Right lobe of liver (tissue), 6 donors: Measurements from ENCODE around the gene FBXL17. TPM values are rescaled to one million over a fixed set of nuclear protein-coding genes. Genes with fewer than 3 reads are reported as not detected.

Experiments
- ATAC-seq, 4 donors: fragments of 200-7000 bp; cut with Tn5 transposase; one replicate each; pipeline ENCODE4 v1.9.1; 2020; ENCODE audit warnings: mild to moderate bottlenecking in 4 of 4, moderate library complexity in 4 of 4
- DNase-seq, 3 donors: peaks; one replicate each; pipeline ENCODE4 v3.0.0-alpha.2; 2020
- H3K27ac ChIP-seq, 3 donors: fragments of 200-600 bp; one replicate each; pipeline ENCODE4 v1.8.0; 2022
- H3K27me3 ChIP-seq, 2 donors: fragments of 200-600 bp; one replicate each; pipeline ENCODE4 v1.8.0; 2022
- H3K36me3 ChIP-seq, 4 donors: fragments of 200-600 bp; sonication (generic) in 1 of 4; one replicate each; pipeline versions ENCODE4 v1.5.1 to v1.8.0; 2017 to 2022; ENCODE audit warnings: control low read depth in 1 of 4
- H3K4me1 ChIP-seq, 4 donors: fragments of 200-600 bp; sonication (generic) in 1 of 4; one replicate each; pipeline versions ENCODE4 v1.5.1 to v1.8.0; 2017 to 2022; ENCODE audit warnings: control low read depth in 1 of 4
- H3K4me3 ChIP-seq, 3 donors: fragments of 200-600 bp; one replicate each; pipeline ENCODE4 v1.8.0; 2022
- H3K9me3 ChIP-seq, 4 donors: fragments of 200-600 bp; sonication (generic) in 1 of 4; one replicate each; pipeline versions ENCODE4 v1.5.1 to v1.8.0; 2017 to 2022; ENCODE audit warnings: control low read depth in 1 of 4
- CTCF ChIP-seq, 4 donors: fragments of 200-600 bp in 3 of 4; fragments of 450-650 bp in 1 of 4; IDR thresholded peaks; one replicate each; pipeline versions ENCODE4 v1.5.1 to v1.8.0; 2016 to 2022; ENCODE audit warnings: antibody characterized with exemption in 4 of 4, mild to moderate bottlenecking in 2 of 4
- POLR2A ChIP-seq: fragments of 450-650 bp; IDR thresholded peaks from one replicate; pipeline ENCODE4 v1.6.1; 2017; ENCODE audit warnings: antibody characterized with exemption, mild to moderate bottlenecking
- WGBS: methylation state at CpG from one replicate; pipeline ENCODE4 v1.1.6; 2018; ENCODE audit warnings: low coverage, low lambda C conversion rate; ENCODE audit not compliant: insufficient coverage; ENCODE audit errors: missing lambda C conversion rate; 5-methylcytosine and 5-hydroxymethylcytosine counted together
- intact Hi-C, 2 donors: fragments of 100-400 bp; cut with DNase I; formaldehyde crosslinking; loops; one replicate each; pipeline versions ENCODE4 v1.11.2 to v1.14.1; 2022
- total RNA-seq, 6 experiments: library from RNA; depleted of rRNA in 2 of 6; stranded (reverse); fragments of >200 nt in 2 of 6; fragmentation: NEBNext Ultra II Directional in 3 of 6; extraction: Animal tissue kit (Norgen Biotek cat#: 25700) in 3 of 6; gene quantifications; one replicate each; pipeline versions ENCODE4 v1.1.0 to v1.2.4, GENCODE V29; 2016 to 2023
- donor health status: DM: no; HTN: yes; CAD: no.
- donor health status: DM: no; HTN: no; CAD: no.
- donor health status: DM: no; HTN: no; CAD: no.
- donor health status: DM: no; HTN: yes; CAD: no.
- donor health status: DM: no; HTN: yes; CAD: no.

FBXL17 gene
- total RNA-seq, 6 experiments from 2014 or later, result 7.7 to 10.6 (median 9.1) TPM

- no peak for ATAC-seq
- WGBS, result 80% methylated on average over 2 of the region's 2 CpGs
- TF ChIP-seq POLR2A (no peak), CTCF (IDR thresholded peaks at IDR 0.05) (no peak)
- no peak for DNase-seq
- H3K4me3 ChIP-seq, result no peak overlapping the region
- H3K27ac ChIP-seq, result no peak overlapping the region
- H3K4me1 ChIP-seq, result no peaks in the 10 kb centered on the region
- H3K9me3 ChIP-seq, result no peaks in the 10 kb centered on the region
- H3K27me3 ChIP-seq, result no peaks in the 10 kb centered on the region
- no peaks in the 10 kb centered on the region for H3K36me3 ChIP-seq
- intact Hi-C loops, result no loop called here
Measured at GRCh38 chr5:107945061-107945460, 436.8 kb downstream of the FBXL17 start.

GRCh38 chr5:107943923-107944322 lies 438.0 kb downstream of the FBXL17 start:
- H3K4me3 ChIP-seq, result no peak overlapping the region
- no peaks in the 10 kb centered on the region for H3K4me1 ChIP-seq
- no peaks in the 10 kb centered on the region for H3K27me3 ChIP-seq
- TF ChIP-seq POLR2A, result no peak
- no peak for TF ChIP-seq CTCF (IDR thresholded peaks at IDR 0.05)
- intact Hi-C loops, result no loop called here
- ATAC-seq (no peak), DNase-seq (no peak)
- H3K9me3 ChIP-seq, result no peaks in the 10 kb centered on the region
- no peaks in the 10 kb centered on the region for H3K36me3 ChIP-seq
- no peak overlapping the region for H3K27ac ChIP-seq

GRCh38 chr5:107941036-107941435 lies 440.9 kb downstream of the FBXL17 start:
- intact Hi-C loops, result no loop called here
- no peak for TF ChIP-seq POLR2A
- no peak for TF ChIP-seq CTCF (IDR thresholded peaks at IDR 0.05)
- Histone ChIP-seq H3K27ac (no peak overlapping the region), H3K27me3 (no peaks in the 10 kb centered on the region), H3K4me1 (no peaks in the 10 kb centered on the region), H3K9me3 (no peaks in the 10 kb centered on the region), H3K4me3 (no peak overlapping the region), H3K36me3 (no peaks in the 10 kb centered on the region)
- 90% methylated on average over 2 of the region's 2 CpGs for WGBS
- DNase-seq (no peak), ATAC-seq (no peak)

- ATAC-seq (no peak), DNase-seq (no peak)
- Histone ChIP-seq H3K4me3 (no peak overlapping the region), H3K27me3 (no peaks in the 10 kb centered on the region), H3K27ac (no peak overlapping the region), H3K36me3 (no peaks in the 10 kb centered on the region), H3K4me1 (no peaks in the 10 kb centered on the region), H3K9me3 (no peaks in the 10 kb centered on the region)
- WGBS, result 80% methylated on average over 8 of the region's 8 CpGs
- intact Hi-C loops, result no loop called here
- TF ChIP-seq POLR2A (no peak), CTCF (IDR thresholded peaks at IDR 0.05) (no peak)
Measured at GRCh38 chr5:107937651-107938355, 444.1 kb downstream of the FBXL17 start.

DNA sequence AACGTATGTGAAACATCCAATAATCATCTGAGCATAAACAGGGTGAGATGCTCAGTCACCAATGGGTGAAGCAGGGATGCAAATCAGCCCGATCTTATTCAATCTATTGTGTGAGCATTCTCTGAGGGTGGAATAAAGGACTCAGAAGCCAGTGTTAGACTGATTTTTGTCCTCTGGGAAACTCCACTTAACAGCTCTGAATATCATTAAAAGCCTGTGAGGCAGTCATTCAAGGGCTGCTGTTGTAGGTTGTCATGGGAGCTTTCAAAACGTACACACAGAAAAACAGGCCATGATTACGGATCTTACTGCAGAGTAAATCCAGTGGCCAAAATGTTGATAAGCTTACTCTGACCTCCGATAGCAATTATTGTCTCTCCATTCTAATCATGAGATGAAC lies 444.7 kb downstream of the FBXL17 start:
- no peak for ATAC-seq
- Histone ChIP-seq H3K36me3 (no peaks in the 10 kb centered on the region), H3K9me3 (no peaks in the 10 kb centered on the region), H3K4me1 (no peaks in the 10 kb centered on the region), H3K27ac (no peak overlapping the region), H3K27me3 (no peaks in the 10 kb centered on the region), H3K4me3 (no peak overlapping the region)
- 84% methylated on average over 3 of the region's 5 CpGs for WGBS
- intact Hi-C loops, result no loop called here
- DNase-seq, result no peak
- no peak for TF ChIP-seq POLR2A
- no peak for TF ChIP-seq CTCF (IDR thresholded peaks at IDR 0.05)
